Keratinocyte (primary cell): ENCODE data around the gene PDE3A. TPM values are rescaled to one million over a fixed set of nuclear protein-coding genes. Genes with fewer than 3 reads are reported as not detected.

Source experiments
- DNase-seq: peaks from one replicate; pipeline ENCODE4 v3.0.0-alpha.2; 2011; ENCODE audit warnings: low read depth, missing footprints, low spot score
- FAIRE-seq: peaks from 2 replicates; lab custom pipeline; 2011; peaks lifted over from hg19 to GRCh38; lab: Jason Lieb, UNC
- H2AFZ ChIP-seq: 2 replicates; pipeline ENCODE4 v1.6.0; 2012; ENCODE audit warnings: low read length, control low read depth, inconsistent platforms; ENCODE audit not compliant: control insufficient read depth
- H3K27ac ChIP-seq: 2 replicates; pipeline ENCODE4 v1.5.1; 2011; ENCODE audit warnings: low read length; ENCODE audit not compliant: control insufficient read depth, insufficient read depth
- H3K27me3 ChIP-seq: 3 replicates; pipeline ENCODE4 v1.6.0; 2011; ENCODE audit warnings: low read length; ENCODE audit not compliant: control insufficient read depth, insufficient read depth; ENCODE audit errors: extremely low read depth
- H3K36me3 ChIP-seq, 2 experiments: 2 replicates in 1 of 2; 3 replicates in 1 of 2; pipeline ENCODE4 v1.5.1; 2011; ENCODE audit warnings: low read length in 2 of 2, mild to moderate bottlenecking in 1 of 2; ENCODE audit not compliant: control insufficient read depth in 2 of 2, insufficient read depth in 2 of 2; ENCODE audit errors: extremely low read depth in 1 of 2
- H3K4me1 ChIP-seq: 3 replicates; pipeline ENCODE4 v1.5.1; 2011; ENCODE audit warnings: low read length; ENCODE audit not compliant: control insufficient read depth, insufficient read depth; ENCODE audit errors: extremely low read depth
- H3K4me2 ChIP-seq: 3 replicates; pipeline ENCODE4 v1.6.0; 2011; ENCODE audit warnings: low read depth, low read length; ENCODE audit not compliant: control insufficient read depth, insufficient read depth; ENCODE audit errors: extremely low read depth
- H3K4me3 ChIP-seq, 3 experiments: fragments of 200-600 bp in 1 of 3; sonication (generic) in 1 of 3; 2 replicates in 2 of 3; 3 replicates in 1 of 3; pipeline ENCODE4 v1.5.1; 2011 to 2016; ENCODE audit warnings: low read length in 3 of 3, mild to moderate bottlenecking in 3 of 3, control low read depth in 2 of 3, inconsistent platforms in 1 of 3, low read depth in 1 of 3, mixed read lengths in 1 of 3, mixed run types in 1 of 3, moderate library complexity in 1 of 3; ENCODE audit not compliant: control insufficient read depth in 2 of 3, insufficient read depth in 2 of 3; ENCODE audit errors: extremely low read depth in 1 of 3
- H3K79me2 ChIP-seq: 2 replicates; pipeline ENCODE4 v1.6.0; 2012; ENCODE audit warnings: low read length; ENCODE audit not compliant: control insufficient read depth, insufficient read depth
- H3K9ac ChIP-seq: 3 replicates; pipeline ENCODE4 v1.6.0; 2011; ENCODE audit warnings: low read length; ENCODE audit not compliant: control insufficient read depth, insufficient read depth; ENCODE audit errors: extremely low read depth
- H3K9me1 ChIP-seq: 3 replicates; pipeline ENCODE4 v1.6.0; 2011; ENCODE audit warnings: low read length; ENCODE audit not compliant: control insufficient read depth, insufficient read depth; ENCODE audit errors: extremely low read depth
- H3K9me3 ChIP-seq: 2 replicates; pipeline ENCODE4 v1.5.1; 2012; ENCODE audit warnings: low read depth, low read length; ENCODE audit not compliant: control insufficient read depth
- H4K20me1 ChIP-seq: 3 replicates; pipeline ENCODE4 v1.6.0; 2011; ENCODE audit warnings: low read length; ENCODE audit not compliant: control insufficient read depth, insufficient read depth; ENCODE audit errors: extremely low read depth
- CTCF ChIP-seq, 3 experiments: IDR thresholded peaks in 1 of 3; conservative IDR thresholded peaks in 1 of 3; optimal IDR thresholded peaks in 1 of 3; 2 replicates in 2 of 3; 3 replicates in 1 of 3; pipeline versions ENCODE3 to v1.5.1; 2011; ENCODE audit warnings: low read length in 3 of 3, mild to moderate bottlenecking in 3 of 3, moderate library complexity in 2 of 3, control low read depth in 1 of 3, inconsistent platforms in 1 of 3; ENCODE audit not compliant: insufficient read depth in 2 of 3; ENCODE audit errors: extremely low read depth in 1 of 3
- EZH2 ChIP-seq: IDR thresholded peaks from one replicate; pipeline ENCODE4 v1.6.1; 2012; ENCODE audit warnings: inconsistent platforms, mild to moderate bottlenecking, low read length, moderate library complexity
- dilution Hi-C: fragments of 300-500 bp; cut with MboI; formaldehyde crosslinking; loops from one replicate; pipeline ENCODE4 v1.7.0; 2020; ENCODE audit warnings: low sequenced_read_pairs; ENCODE audit not compliant: extremely low pct_ligation_motif_present
- polyA plus RNA-seq, 5 experiments: library from polyadenylated mRNA; depleted of rRNA in 3 of 5; stranded (reverse) in 3 of 5; stranded (forward) in 1 of 5; unstranded in 1 of 5; fragments of >200 nt; gene quantifications; 1 replicate in 1 of 5; 2 replicates in 3 of 5; 3 replicates in 1 of 5; pipeline versions ENCODE4 v1.2.1 to v1.2.3, GENCODE V29; 2011 to 2012; ENCODE audit warnings: missing spikeins in 2 of 5, low read depth in 1 of 5, low replicate concordance in 1 of 5

PDE3A gene
- polyA plus RNA-seq, 1 donor (not counting 4 experiments of a cell fraction or from before 2014, with no cell fraction given) = 0.01 TPM

GRCh38 chr12:20458011-20458410 is 89.7 kb downstream of the PDE3A start:
- no peak for TF ChIP-seq CTCF (optimal IDR thresholded peaks at IDR 0.05 in 1 of 3, IDR thresholded peaks at IDR 0.05 in 1 of 3, conservative IDR thresholded peaks at IDR 0.05 in 1 of 3; ENCODE audit: extremely low read depth in 1 of 3, insufficient read depth in 2 of 3, low read length in 3 of 3)
- no peak for TF ChIP-seq EZH2
- dilution Hi-C loops = no loop called here
- no peak overlapping the region for H3K27ac ChIP-seq
- H3K79me2 ChIP-seq = no peaks in the 10 kb centered on the region
- H4K20me1 ChIP-seq = no peaks in the 10 kb centered on the region
- no peak overlapping the region for H3K4me3 ChIP-seq
- H3K9ac ChIP-seq = no peak overlapping the region
- FAIRE-seq (no peak), DNase-seq (no peak)
- H3K9me3 ChIP-seq = no peaks in the 10 kb centered on the region
- no peak overlapping the region for H2AFZ ChIP-seq
- no peaks in the 10 kb centered on the region for H3K4me1 ChIP-seq
- no peaks in the 10 kb centered on the region for H3K9me1 ChIP-seq
- no peaks in the 10 kb centered on the region for H3K27me3 ChIP-seq
- H3K36me3 ChIP-seq = no peaks in the 10 kb centered on the region
- H3K4me2 ChIP-seq = no peak overlapping the region

DNA sequence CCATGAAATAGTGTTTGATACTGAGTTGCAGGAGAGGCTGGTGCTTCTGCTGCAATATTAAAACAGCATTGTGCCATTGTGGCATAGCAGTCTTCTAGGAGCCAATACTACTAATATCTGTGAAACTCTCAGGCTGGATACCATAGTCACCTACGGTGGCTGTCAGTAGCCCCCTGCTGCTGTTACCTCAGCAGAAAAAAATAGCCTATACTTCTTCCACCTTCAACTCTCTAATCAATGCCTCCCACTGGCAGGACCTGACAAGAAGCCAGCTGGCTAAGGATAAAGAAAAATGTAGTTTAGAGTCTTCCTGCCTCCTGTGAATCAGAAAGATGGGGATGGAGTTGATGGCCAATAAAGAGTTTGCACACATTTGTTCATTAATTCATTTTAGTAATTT is 91.6 kb downstream of the PDE3A start:
- Histone ChIP-seq H3K4me2 (no peak overlapping the region), H3K27me3 (no peaks in the 10 kb centered on the region), H4K20me1 (no peaks in the 10 kb centered on the region), H3K4me3 (no peak overlapping the region), H3K79me2 (no peaks in the 10 kb centered on the region), H3K27ac (no peak overlapping the region), H3K4me1 (no peaks in the 10 kb centered on the region), H3K9ac (no peak overlapping the region), H3K9me3 (no peaks in the 10 kb centered on the region), H3K9me1 (no peaks in the 10 kb centered on the region), H3K36me3 (no peaks in the 10 kb centered on the region), H2AFZ (no peak overlapping the region)
- dilution Hi-C loops = no loop called here
- no peak for TF ChIP-seq EZH2
- TF ChIP-seq CTCF (optimal IDR thresholded peaks at IDR 0.05 in 1 of 3, IDR thresholded peaks at IDR 0.05 in 1 of 3, conservative IDR thresholded peaks at IDR 0.05 in 1 of 3; ENCODE audit: extremely low read depth in 1 of 3, insufficient read depth in 2 of 3, low read length in 3 of 3) = no peak
- DNase-seq = no peak
- no peak for FAIRE-seq
